SK-MEL-5 (cell line): ENCODE data around the gene FAM3D. TPM values are rescaled to one million over a fixed set of nuclear protein-coding genes. Genes with fewer than 3 reads are reported as not detected.

ENCODE experiments used
- DNase-seq: peaks from one replicate; pipeline ENCODE4 v3.0.0-alpha.2; 2016; ENCODE audit warnings: low read depth, low spot score
- in situ Hi-C: cut with HindIII; loops from 2 replicates; pipeline ENCODE4 v1.10.0; 2016; ENCODE audit warnings: low sequenced_read_pairs, high pct_unique_total_duplicates, low pct_unique_long_range_greater_than_20kb
- total RNA-seq: library from RNA; depleted of rRNA; stranded (reverse); fragments of >200 nt; shearing (Covaris generic); gene quantifications from 2 replicates; pipeline ENCODE4 v1.2.3, GENCODE V29; 2014; rRNA removed

The FAM3D gene
- total RNA-seq, 1 experiment from 2014 or later, result not detected

DNA sequence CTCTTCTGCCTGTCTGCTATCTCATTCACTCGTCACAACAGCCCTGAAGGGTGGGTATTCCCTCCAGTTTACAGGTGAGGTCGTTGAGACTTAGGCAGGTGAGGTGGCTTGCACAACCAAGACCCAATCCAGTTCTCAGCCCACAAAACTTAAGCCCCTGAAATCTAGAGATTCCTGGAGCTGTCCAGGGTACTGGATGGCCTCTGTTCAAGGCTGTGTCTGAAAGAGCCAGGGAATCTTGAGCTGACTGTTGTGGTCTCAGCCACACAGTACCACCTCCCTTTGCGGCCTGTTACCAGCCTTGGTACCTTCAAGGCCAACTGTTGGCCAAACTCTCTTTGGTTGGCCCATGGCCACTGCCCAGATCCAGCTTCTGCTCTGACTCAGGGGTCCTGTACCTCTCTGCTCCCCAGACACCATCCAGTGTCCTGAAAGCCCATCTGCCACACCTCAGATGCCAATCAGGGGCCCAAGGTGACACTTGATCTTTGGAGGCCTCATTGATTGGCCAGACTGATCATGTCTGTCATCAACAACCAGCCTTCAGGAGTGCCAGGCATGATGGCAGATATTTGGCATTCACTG lies 78.5 kb downstream of the FAM3D start:
- in situ Hi-C loops, result no loop called here
- DNase-seq, result no peak

DNA sequence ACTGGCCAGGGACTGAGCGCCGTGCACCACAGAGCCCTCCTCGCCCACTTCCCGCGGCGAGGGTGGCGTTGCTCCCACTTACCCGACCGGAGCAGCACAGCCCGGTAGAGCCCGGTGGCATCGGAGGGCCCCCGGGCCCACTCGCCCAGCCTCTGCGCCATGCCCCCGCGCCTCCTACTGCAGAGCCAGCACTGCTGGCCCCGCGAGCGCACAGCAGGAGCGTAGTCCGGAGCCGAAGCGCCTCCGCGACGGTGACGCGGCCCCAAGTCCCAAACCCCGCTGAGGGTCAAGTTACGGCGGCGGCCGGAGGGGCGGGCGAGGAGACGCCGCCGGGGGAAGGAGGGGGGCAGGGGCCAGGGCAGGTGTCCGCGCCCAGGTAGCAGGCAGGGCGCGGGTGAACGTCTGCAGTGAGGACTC lies 79.8 kb downstream of the FAM3D start:
- in situ Hi-C loops, result no loop called here
- DNase-seq, result no peak

DNA sequence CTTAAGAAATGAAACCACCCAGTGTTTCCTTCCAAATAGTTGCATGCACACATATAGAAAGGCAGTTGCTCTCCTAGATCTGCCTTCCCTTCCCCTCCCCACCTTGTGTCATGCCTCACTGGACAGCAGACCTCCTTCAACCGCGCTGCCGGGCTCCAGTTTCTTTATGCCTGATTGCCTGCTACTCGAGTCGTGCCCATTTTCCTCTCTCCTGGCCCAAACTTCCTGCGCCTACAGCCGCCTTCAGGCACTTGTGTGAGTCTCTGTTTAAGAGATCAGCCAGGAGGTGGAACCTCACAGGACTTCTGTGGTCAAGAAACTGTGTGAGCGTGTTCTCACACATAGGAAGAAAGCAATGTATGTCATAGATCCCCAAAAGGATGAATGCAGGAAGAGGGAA lies 80.6 kb downstream of the FAM3D start:
- in situ Hi-C loops, result no loop called here
- no peak for DNase-seq

DNA sequence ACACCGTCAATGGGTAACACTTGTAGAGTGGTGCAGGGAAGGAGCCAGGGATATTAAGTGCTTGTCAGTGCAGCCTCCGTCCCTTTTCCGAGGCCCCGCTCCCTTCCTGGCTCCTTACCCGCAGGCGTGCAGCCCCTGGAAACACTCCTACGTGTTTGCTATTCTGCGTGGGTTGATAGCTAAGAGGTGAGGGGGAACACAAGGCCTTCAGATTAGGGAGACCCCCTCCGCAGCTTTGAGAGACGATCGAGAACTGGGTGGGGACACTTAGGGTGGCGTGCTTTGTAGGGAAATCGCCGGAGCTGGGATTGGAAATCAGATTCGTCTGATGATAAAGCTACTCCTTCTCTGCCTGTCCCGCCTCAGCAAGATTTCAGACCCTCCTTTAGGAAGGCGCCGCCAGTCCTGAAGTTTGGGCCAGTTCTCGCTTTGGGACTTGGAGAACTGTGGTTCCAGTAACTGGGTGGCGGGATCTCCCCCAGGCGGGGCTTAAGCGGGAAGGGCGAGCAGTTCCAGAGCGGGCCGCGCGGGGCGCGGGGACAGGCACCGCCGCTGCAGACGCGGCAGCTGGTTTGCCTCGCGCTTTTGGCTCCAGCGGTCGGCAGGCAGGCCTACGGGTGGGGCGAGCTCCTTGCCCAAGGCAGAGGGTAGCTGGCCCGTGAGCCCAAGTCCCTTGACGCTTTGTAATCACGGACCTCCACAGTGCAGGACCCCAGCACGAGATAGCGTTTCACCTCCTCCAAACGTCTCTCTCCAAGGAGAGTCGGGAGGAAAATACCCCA lies 81.4 kb downstream of the FAM3D start:
- in situ Hi-C loops, result no loop called here
- peak; percentile 77 for DNase-seq

DNA sequence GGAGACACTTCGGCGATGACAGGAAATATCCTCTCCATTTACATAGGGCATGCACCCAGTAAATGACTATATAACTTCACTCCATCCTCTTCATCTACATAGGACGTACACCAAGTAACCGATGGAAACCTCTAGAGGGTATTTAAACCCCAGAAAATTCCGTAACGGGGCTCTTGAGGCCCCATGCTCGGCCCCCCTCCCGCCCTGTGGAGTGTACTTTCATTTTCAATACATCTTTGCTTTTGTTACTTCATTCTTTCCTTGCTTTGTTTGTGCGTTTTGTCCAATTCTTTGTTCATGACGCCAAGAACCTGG lies 81.9 kb downstream of the FAM3D start:
- DNase-seq, result no peak
- in situ Hi-C loops, result no loop called here

Other genes starting within 250 kb of the FAM3D start
- 75.7 and 90.4 TPM in 2 replicates for gene PDHB, start 232.9 kb downstream of the FAM3D start, total RNA-seq
- gene KCTD6, start 174.7 kb downstream of the FAM3D start, total RNA-seq, result 9.0 and 9.2 TPM in 2 replicates
- gene ACOX2, start 129.6 kb downstream of the FAM3D start, total RNA-seq, result 3.0 and 5.6 TPM in 2 replicates
- gene FAM107A, start 89.4 kb downstream of the FAM3D start, total RNA-seq, result not detected in 2 replicates